GM19023 (cell line): ENCODE data around the gene PSG3.
"Not testable (repeated sequence)": the region's sequence is repeated elsewhere in the genome, so short reads cannot be mapped to it uniquely, and the experiment has no call there.

Experiments
- ATAC-seq: cut with Tn5 transposase; IDR thresholded peaks from one replicate; pipeline ENCODE4 v1.9.1; 2021; ENCODE audit warnings: mild to moderate bottlenecking, moderate library complexity; ENCODE audit not compliant: unreplicated experiment

Gene PSG3

GRCh38 chr19:42695811-42696503 lies 44.3 kb downstream of the PSG3 start:
- ATAC-seq: no peak

GRCh38 chr19:42693760-42694350 lies 46.4 kb downstream of the PSG3 start:
- no peak for ATAC-seq

GRCh38 chr19:42683917-42684513 lies 56.3 kb downstream of the PSG3 start:
- no peak for ATAC-seq

- ATAC-seq: not testable (repeated sequence)
These were observed 64.0 kb downstream of the PSG3 start for GRCh38 chr19:42676326-42676725.

GRCh38 chr19:42674549-42674948 lies 65.7 kb downstream of the PSG3 start:
- ATAC-seq: not testable (repeated sequence)
